Measurements from ENCODE around the gene LYSMD2.
"Not testable (repeated sequence)": the region's sequence is repeated elsewhere in the genome, so short reads cannot be mapped to it uniquely, and the experiment has no call there.

LYSMD2 gene

GRCh38 chr15:51737522-51738305 is at the start of gene LYSMD2:
LYSMD2 (minus strand) TSS chr15:51737655; CDS start chr15:51737622, 33 bp downstream.
- peaks cover 6% of the 10 kb centered on the region for H3K4me1 ChIP-seq (ENCODE audit: insufficient read depth, low read length)
- peak within 1 kb of the TSS; percentile 100 for H2AFZ ChIP-seq (ENCODE audit: low read depth, low read length)
- H3K36me3 ChIP-seq (ENCODE audit: insufficient read depth, low read length): no peaks in the 10 kb centered on the region
- peak within 1 kb of the TSS; percentile 56 for H3K4me3 ChIP-seq (ENCODE audit: low read length)
- H3K27me3 ChIP-seq (ENCODE audit: insufficient read depth, low read length): peaks cover 49% of the 10 kb centered on the region
- no peaks in the 10 kb centered on the region for H3K9me3 ChIP-seq (ENCODE audit: low read length)

GRCh38 chr15:51787130-51787529 is 49.7 kb upstream of the LYSMD2 start:
- not testable (repeated sequence) for H3K36me3 ChIP-seq (ENCODE audit: insufficient read depth, low read length); H3K9me3 ChIP-seq (ENCODE audit: low read length); H3K4me1 ChIP-seq (ENCODE audit: insufficient read depth, low read length); H2AFZ ChIP-seq (ENCODE audit: low read depth, low read length); H3K4me3 ChIP-seq (ENCODE audit: low read length); H3K27me3 ChIP-seq (ENCODE audit: insufficient read depth, low read length)

- H3K4me1 ChIP-seq (ENCODE audit: insufficient read depth, low read length): no peaks in the 10 kb centered on the region
Observed at GRCh38 chr15:51783967-51784366, 46.5 kb upstream of the LYSMD2 start.

GRCh38 chr15:51782357-51782896 is 45.0 kb upstream of the LYSMD2 start:
- H3K36me3 ChIP-seq (ENCODE audit: insufficient read depth, low read length): peaks cover 4% of the 10 kb centered on the region
- H3K4me1 ChIP-seq (ENCODE audit: insufficient read depth, low read length): no peaks in the 10 kb centered on the region
- no peak overlapping the region for H3K4me3 ChIP-seq (ENCODE audit: low read length)
- no peaks in the 10 kb centered on the region for H3K27me3 ChIP-seq (ENCODE audit: insufficient read depth, low read length)
- H2AFZ ChIP-seq (ENCODE audit: low read depth, low read length): no peak overlapping the region
- no peaks in the 10 kb centered on the region for H3K9me3 ChIP-seq (ENCODE audit: low read length)

More at GRCh38 chr15:51783967-51784366, 46.5 kb upstream of the LYSMD2 start:
- Histone ChIP-seq H3K9me3 (ENCODE audit: low read length) (no peaks in the 10 kb centered on the region), H2AFZ (ENCODE audit: low read depth, low read length) (no peak overlapping the region), H3K27me3 (ENCODE audit: insufficient read depth, low read length) (no peaks in the 10 kb centered on the region), H3K4me3 (ENCODE audit: low read length) (no peak overlapping the region), H3K36me3 (ENCODE audit: insufficient read depth, low read length) (peaks cover 4% of the 10 kb centered on the region)

DNA sequence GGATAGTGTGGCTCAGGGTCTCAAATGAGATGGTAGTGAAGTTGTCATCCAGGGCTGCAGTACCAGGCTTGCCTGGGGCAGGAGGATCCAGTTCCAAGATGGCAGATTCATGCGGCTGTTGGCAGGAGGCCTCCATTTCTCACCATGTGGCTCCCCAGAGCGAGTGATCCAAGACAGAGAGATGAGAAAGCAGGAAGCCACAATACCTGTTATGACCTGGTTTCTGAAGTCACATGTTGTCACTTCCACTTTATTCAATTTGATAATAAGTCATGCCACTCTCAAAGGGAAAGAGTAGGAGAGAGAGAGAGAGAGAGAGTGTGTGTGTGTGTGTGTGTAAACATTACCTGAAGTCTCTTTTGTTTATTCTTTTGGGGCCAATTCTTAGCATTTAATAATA is 44.1 kb upstream of the LYSMD2 start:
- Histone ChIP-seq H2AFZ (ENCODE audit: low read depth, low read length) (no peak overlapping the region), H3K36me3 (ENCODE audit: insufficient read depth, low read length) (peaks cover 4% of the 10 kb centered on the region), H3K9me3 (ENCODE audit: low read length) (no peaks in the 10 kb centered on the region), H3K4me1 (ENCODE audit: insufficient read depth, low read length) (no peaks in the 10 kb centered on the region), H3K4me3 (ENCODE audit: low read length) (no peak overlapping the region), H3K27me3 (ENCODE audit: insufficient read depth, low read length) (no peaks in the 10 kb centered on the region)

- Histone ChIP-seq H3K27me3 (ENCODE audit: insufficient read depth, low read length) (no peaks in the 10 kb centered on the region), H3K36me3 (ENCODE audit: insufficient read depth, low read length) (peaks cover 4% of the 10 kb centered on the region), H3K4me1 (ENCODE audit: insufficient read depth, low read length) (no peaks in the 10 kb centered on the region), H3K4me3 (ENCODE audit: low read length) (no peak overlapping the region), H3K9me3 (ENCODE audit: low read length) (no peaks in the 10 kb centered on the region), H2AFZ (ENCODE audit: low read depth, low read length) (no peak overlapping the region)
Observed at GRCh38 chr15:51780636-51781035, 43.2 kb upstream of the LYSMD2 start.

DNA sequence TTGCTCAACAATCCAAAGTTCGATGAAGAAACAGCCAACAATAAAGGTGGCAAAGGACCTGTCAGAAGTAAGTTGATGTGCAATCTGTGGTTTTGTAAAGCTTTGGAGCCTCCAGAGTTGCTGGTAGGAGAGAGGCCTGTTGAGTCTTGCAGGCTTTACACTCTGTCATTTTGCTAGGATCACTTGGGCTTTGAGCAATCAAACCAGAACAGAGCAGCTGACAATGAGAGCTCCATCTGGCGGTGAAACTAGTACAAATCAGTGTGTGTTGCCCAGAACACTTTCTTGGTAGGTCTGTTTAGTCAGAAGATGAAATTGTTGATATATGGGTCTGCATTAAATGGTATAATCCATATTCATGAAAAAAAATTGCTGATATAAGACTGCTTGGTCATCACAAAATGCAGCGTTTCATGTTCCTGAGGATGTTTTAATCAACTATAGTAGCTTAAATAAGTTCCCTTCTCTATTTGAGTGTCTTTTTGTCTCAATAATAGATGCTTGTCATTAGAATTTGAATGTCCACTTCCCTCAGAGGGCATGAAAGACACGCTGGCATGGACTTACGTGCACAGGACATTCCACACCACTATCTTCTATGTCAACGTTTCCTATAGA is 39.6 kb upstream of the LYSMD2 start:
- Histone ChIP-seq H3K9me3 (ENCODE audit: low read length) (no peaks in the 10 kb centered on the region), H3K4me1 (ENCODE audit: insufficient read depth, low read length) (no peaks in the 10 kb centered on the region), H3K27me3 (ENCODE audit: insufficient read depth, low read length) (no peaks in the 10 kb centered on the region), H3K36me3 (ENCODE audit: insufficient read depth, low read length) (no peaks in the 10 kb centered on the region), H2AFZ (ENCODE audit: low read depth, low read length) (peak overlapping the region; percentile 1), H3K4me3 (ENCODE audit: low read length) (no peak overlapping the region)

DNA sequence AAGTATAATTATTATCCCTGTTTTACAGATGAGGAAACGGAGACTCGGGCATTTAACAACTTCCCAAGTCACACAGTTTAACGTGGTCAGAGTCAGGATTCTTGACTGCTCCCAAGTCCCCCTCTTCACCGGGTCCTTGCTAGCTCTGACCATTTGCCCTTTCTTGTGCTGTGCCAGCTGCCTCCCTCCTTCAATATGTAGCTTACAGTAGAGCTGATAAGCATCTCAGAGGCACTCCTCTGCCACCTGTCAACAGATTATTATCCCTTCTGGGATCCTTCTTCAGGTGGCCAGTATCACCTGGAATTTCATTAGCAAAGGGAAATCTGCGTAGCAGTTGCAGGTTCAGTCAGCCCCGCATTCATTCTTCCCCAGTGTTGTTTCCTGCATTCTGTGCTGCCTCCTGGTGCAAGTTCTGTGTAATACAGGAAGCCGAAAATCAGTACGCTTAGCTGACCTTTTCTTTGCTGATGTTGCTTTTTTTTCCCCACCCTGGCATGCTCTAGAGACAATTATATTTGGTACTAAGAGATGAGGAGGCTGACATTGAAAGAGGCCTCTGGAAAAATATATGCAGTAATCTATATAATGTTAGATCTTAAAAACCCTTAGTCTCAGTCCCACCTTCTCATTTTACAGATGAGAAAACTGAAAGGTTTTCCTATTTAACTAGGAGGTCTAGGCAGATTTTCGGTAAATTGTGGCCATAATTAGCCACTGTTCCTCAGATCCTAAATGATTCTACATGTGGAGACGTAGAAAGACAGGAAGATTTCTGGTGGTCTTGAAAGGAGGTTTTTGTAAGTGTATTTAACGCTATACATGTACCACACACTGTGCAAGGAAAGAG is 38.7 kb upstream of the LYSMD2 start:
- Histone ChIP-seq H3K4me1 (ENCODE audit: insufficient read depth, low read length) (no peaks in the 10 kb centered on the region), H3K27me3 (ENCODE audit: insufficient read depth, low read length) (no peaks in the 10 kb centered on the region), H2AFZ (ENCODE audit: low read depth, low read length) (peak overlapping the region; percentile 1), H3K36me3 (ENCODE audit: insufficient read depth, low read length) (no peaks in the 10 kb centered on the region), H3K4me3 (ENCODE audit: low read length) (no peak overlapping the region), H3K9me3 (ENCODE audit: low read length) (no peaks in the 10 kb centered on the region)

GRCh38 chr15:51774916-51775315 is 37.5 kb upstream of the LYSMD2 start:
- Histone ChIP-seq H3K4me1 (ENCODE audit: insufficient read depth, low read length) (no peaks in the 10 kb centered on the region), H3K4me3 (ENCODE audit: low read length) (no peak overlapping the region), H3K36me3 (ENCODE audit: insufficient read depth, low read length) (no peaks in the 10 kb centered on the region), H3K27me3 (ENCODE audit: insufficient read depth, low read length) (no peaks in the 10 kb centered on the region), H2AFZ (ENCODE audit: low read depth, low read length) (no peak overlapping the region), H3K9me3 (ENCODE audit: low read length) (no peaks in the 10 kb centered on the region)

- no peaks in the 10 kb centered on the region for H3K27me3 ChIP-seq (ENCODE audit: insufficient read depth, low read length)
- no peaks in the 10 kb centered on the region for H3K36me3 ChIP-seq (ENCODE audit: insufficient read depth, low read length)
Observed at GRCh38 chr15:51771773-51772172, 34.3 kb upstream of the LYSMD2 start.

DNA sequence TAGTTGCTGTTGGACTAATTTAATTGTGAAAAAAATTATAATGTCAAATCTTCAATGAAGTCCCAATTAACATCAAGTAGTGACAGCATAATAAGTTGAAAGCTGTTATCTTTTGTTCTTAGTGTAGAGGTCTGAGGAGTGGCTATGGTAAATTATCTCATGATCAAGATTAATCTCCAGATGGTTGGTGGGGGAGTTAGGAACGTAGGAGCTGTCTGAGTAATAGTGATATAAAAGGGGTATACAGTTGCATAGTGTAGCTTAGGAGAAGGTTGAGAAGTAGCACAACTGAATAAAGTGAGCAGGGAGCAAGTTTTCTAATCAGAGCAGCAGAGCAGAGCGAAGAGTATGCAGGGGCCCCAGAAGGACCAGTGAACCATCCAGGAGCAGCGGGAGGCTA is 33.4 kb upstream of the LYSMD2 start:
- peaks cover 1% of the 10 kb centered on the region for H3K4me1 ChIP-seq (ENCODE audit: insufficient read depth, low read length)
- no peak overlapping the region for H2AFZ ChIP-seq (ENCODE audit: low read depth, low read length)
- no peak overlapping the region for H3K4me3 ChIP-seq (ENCODE audit: low read length)
- H3K36me3 ChIP-seq (ENCODE audit: insufficient read depth, low read length): no peaks in the 10 kb centered on the region
- H3K9me3 ChIP-seq (ENCODE audit: low read length): no peaks in the 10 kb centered on the region
- no peaks in the 10 kb centered on the region for H3K27me3 ChIP-seq (ENCODE audit: insufficient read depth, low read length)

More at GRCh38 chr15:51771773-51772172, 34.3 kb upstream of the LYSMD2 start:
- Histone ChIP-seq H2AFZ (ENCODE audit: low read depth, low read length) (no peak overlapping the region), H3K9me3 (ENCODE audit: low read length) (no peaks in the 10 kb centered on the region), H3K4me1 (ENCODE audit: insufficient read depth, low read length) (no peaks in the 10 kb centered on the region), H3K4me3 (ENCODE audit: low read length) (no peak overlapping the region)

GRCh38 chr15:51768018-51768417 is 30.6 kb upstream of the LYSMD2 start:
- Histone ChIP-seq H3K36me3 (ENCODE audit: insufficient read depth, low read length) (no peaks in the 10 kb centered on the region), H3K9me3 (ENCODE audit: low read length) (no peaks in the 10 kb centered on the region), H2AFZ (ENCODE audit: low read depth, low read length) (no peak overlapping the region), H3K4me3 (ENCODE audit: low read length) (no peak overlapping the region), H3K4me1 (ENCODE audit: insufficient read depth, low read length) (peaks cover 7% of the 10 kb centered on the region), H3K27me3 (ENCODE audit: insufficient read depth, low read length) (no peaks in the 10 kb centered on the region)

- Histone ChIP-seq H2AFZ (ENCODE audit: low read depth, low read length) (no peak overlapping the region), H3K36me3 (ENCODE audit: insufficient read depth, low read length) (no peaks in the 10 kb centered on the region), H3K9me3 (ENCODE audit: low read length) (no peaks in the 10 kb centered on the region), H3K27me3 (ENCODE audit: insufficient read depth, low read length) (no peaks in the 10 kb centered on the region), H3K4me1 (ENCODE audit: insufficient read depth, low read length) (peaks cover 7% of the 10 kb centered on the region), H3K4me3 (ENCODE audit: low read length) (no peak overlapping the region)
Observed at GRCh38 chr15:51766341-51766740, 28.9 kb upstream of the LYSMD2 start.
